GM13976 (cell line): ENCODE measurements around the gene CTNNBIP1.

ENCODE experiments used
- DNase-seq: peaks from one replicate; pipeline ENCODE4 v3.0.0; 2012; ENCODE audit warnings: low spot score
- in situ Hi-C: fragments of 300-500 bp; cut with MboI; formaldehyde crosslinking; loops from one replicate; pipeline ENCODE4 v1.12.0; 2022; ENCODE audit warnings: low sequenced_read_pairs, mixed read lengths, inconsistent platforms; ENCODE audit not compliant: unreplicated experiment
- TF ChIP-seq, protein P1 (sequence below): IDR thresholded peaks from 2 replicates; pipeline ENCODE4 v1.5.1; 2012; ENCODE audit warnings: borderline replicate concordance, mild to moderate bottlenecking; ENCODE audit not compliant: insufficient read depth; ENCODE audit errors: extremely low read depth, missing control alignments, control extremely low read depth

CTNNBIP1 gene

GRCh38 chr1:9886092-9886742, 23.9 kb downstream of the CTNNBIP1 start:
- TF ChIP-seq, protein P1, sequence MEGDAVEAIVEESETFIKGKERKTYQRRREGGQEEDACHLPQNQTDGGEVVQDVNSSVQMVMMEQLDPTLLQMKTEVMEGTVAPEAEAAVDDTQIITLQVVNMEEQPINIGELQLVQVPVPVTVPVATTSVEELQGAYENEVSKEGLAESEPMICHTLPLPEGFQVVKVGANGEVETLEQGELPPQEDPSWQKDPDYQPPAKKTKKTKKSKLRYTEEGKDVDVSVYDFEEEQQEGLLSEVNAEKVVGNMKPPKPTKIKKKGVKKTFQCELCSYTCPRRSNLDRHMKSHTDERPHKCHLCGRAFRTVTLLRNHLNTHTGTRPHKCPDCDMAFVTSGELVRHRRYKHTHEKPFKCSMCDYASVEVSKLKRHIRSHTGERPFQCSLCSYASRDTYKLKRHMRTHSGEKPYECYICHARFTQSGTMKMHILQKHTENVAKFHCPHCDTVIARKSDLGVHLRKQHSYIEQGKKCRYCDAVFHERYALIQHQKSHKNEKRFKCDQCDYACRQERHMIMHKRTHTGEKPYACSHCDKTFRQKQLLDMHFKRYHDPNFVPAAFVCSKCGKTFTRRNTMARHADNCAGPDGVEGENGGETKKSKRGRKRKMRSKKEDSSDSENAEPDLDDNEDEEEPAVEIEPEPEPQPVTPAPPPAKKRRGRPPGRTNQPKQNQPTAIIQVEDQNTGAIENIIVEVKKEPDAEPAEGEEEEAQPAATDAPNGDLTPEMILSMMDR: no peak
- in situ Hi-C loops: no loop called here
- DNase-seq: no peak

DNA sequence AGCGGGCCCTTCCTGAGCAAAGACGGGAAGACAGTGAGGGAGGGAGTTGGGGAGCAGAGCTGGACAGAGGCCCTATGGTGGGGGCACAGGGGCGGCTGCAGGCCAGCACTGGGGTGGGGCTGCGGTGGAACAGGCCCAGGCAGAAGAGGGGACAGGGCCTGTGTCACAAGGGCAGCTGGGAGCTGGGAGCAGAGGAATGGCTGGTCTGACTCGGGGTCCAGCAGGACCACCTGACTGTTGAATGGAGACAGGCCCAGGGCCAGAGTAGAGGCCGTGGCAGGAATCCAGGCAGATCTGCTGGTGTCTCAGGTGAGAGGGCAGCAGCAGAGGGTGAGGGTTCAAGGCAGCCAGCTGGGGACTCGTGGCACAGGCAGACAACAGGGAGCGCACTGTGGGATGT, 25.3 kb downstream of the CTNNBIP1 start:
- in situ Hi-C loops: no loop called here
- TF ChIP-seq, protein P1: no peak
- no peak for DNase-seq

DNA sequence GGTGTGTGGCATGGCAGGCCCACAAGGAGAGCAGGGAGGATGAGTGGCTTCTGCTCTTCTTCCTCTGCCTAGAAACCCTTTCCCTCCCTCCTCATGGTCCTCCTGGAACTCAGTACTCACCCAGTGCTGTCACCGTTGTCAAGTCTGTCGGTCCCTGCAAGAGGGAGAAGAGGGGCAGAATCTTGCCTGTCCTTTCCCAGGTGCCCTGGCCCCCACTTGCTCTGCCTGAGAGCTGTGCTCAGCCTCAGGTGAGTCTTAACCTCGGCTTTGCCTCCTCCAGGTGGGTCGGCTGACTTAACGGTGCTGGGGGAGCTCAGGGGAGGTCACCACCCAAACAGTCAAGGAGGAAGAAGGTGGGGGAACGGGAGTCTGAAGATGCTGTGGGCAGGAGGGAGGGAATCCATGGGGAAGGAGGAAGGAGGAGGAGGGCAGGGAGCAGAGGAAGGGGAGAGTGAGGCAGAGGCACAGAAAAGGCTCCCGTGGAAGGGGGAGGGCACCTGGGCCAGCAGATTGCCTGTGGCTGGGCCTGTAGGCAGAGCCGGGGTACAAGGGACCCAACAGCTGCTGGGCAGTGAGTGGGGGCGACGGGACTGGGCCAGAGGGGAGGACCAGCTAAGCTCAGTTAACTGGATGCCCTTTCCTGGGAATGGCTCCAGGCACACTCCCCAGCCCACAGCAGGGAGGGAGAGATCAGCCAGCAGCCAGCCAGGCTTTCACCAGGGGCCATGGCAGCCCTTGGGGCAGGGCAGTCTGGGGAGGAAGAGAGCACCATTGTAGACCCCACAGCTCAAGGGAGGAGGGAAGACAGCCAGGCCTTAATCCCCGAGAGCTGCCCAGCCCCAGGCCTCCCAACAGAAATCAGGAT, 26.3 kb downstream of the CTNNBIP1 start:
- TF ChIP-seq, protein P1: no peak
- no peak for DNase-seq
- in situ Hi-C loops: no loop called here

- TF ChIP-seq, protein P1: no peak
- DNase-seq: no peak
- in situ Hi-C loops: no loop called here
Observed at GRCh38 chr1:9882945-9883303, 27.1 kb downstream of the CTNNBIP1 start.

GRCh38 chr1:9882296-9882944, 27.6 kb downstream of the CTNNBIP1 start:
- in situ Hi-C loops: no loop called here
- TF ChIP-seq, protein P1: no peak
- DNase-seq: no peak

GRCh38 chr1:9881838-9882249, 28.2 kb downstream of the CTNNBIP1 start:
- no peak for DNase-seq
- in situ Hi-C loops: no loop called here
- TF ChIP-seq, protein P1: no peak
